Fibroblast of lung (primary cell): ENCODE measurements around the gene CES3. TPM values are rescaled to one million over a fixed set of nuclear protein-coding genes. Genes with fewer than 3 reads are reported as not detected.
"Not testable (repeated sequence)": the region's sequence is repeated elsewhere in the genome, so short reads cannot be mapped to it uniquely, and the experiment has no call there.

Experiments
- DNase-seq, 2 donors: peaks; one replicate each; pipeline versions ENCODE4 v3.0.0 to v3.0.0-alpha.2; 2010; ENCODE audit warnings: low read depth in 2 of 2
- H2AFZ ChIP-seq: 2 replicates; pipeline ENCODE4 v1.5.1; 2012; ENCODE audit warnings: low read length, control low read depth, inconsistent platforms
- H3K27ac ChIP-seq: 2 replicates; pipeline ENCODE4 v1.5.1; 2011; ENCODE audit warnings: low read length, control low read depth; ENCODE audit not compliant: insufficient read depth
- H3K27me3 ChIP-seq: 2 replicates; pipeline ENCODE4 v1.5.1; 2011; ENCODE audit warnings: mild to moderate bottlenecking, low read length; ENCODE audit not compliant: control insufficient read depth, insufficient read depth
- H3K36me3 ChIP-seq: 2 replicates; pipeline ENCODE4 v1.5.1; 2011; ENCODE audit warnings: low read length; ENCODE audit not compliant: control insufficient read depth, insufficient read depth
- H3K4me1 ChIP-seq: 2 replicates; pipeline ENCODE4 v1.5.1; 2011; ENCODE audit warnings: low read length; ENCODE audit not compliant: control insufficient read depth, insufficient read depth; ENCODE audit errors: extremely low read depth
- H3K4me2 ChIP-seq: 2 replicates; pipeline ENCODE4 v1.5.1; 2011; ENCODE audit warnings: low read length, control low read depth; ENCODE audit not compliant: insufficient read depth; ENCODE audit errors: extremely low read depth
- H3K4me3 ChIP-seq, 4 experiments: fragments of 200-600 bp in 1 of 4; sonication (generic) in 1 of 4; replicated peaks in 1 of 4; 2 replicates each; pipeline ENCODE4 v1.5.1; 2011 to 2016; ENCODE audit warnings: low read length in 4 of 4, low read depth in 3 of 4, mild to moderate bottlenecking in 3 of 4, control low read depth in 2 of 4, inconsistent platforms in 1 of 4, mixed read lengths in 1 of 4; ENCODE audit not compliant: insufficient read depth in 1 of 4; ENCODE audit errors: control extremely low read depth in 1 of 4
- H3K79me2 ChIP-seq: 2 replicates; pipeline ENCODE4 v1.5.1; 2012; ENCODE audit warnings: mild to moderate bottlenecking, low read length, inconsistent platforms; ENCODE audit not compliant: control insufficient read depth, insufficient read depth
- H3K9ac ChIP-seq: 2 replicates; pipeline ENCODE4 v1.5.1; 2011; ENCODE audit warnings: mild to moderate bottlenecking, low read length, control low read depth; ENCODE audit not compliant: insufficient read depth
- H3K9me3 ChIP-seq: 2 replicates; pipeline ENCODE4 v1.5.1; 2012; ENCODE audit warnings: low read depth, low read length; ENCODE audit not compliant: control insufficient read depth, insufficient read depth
- H4K20me1 ChIP-seq: 2 replicates; pipeline ENCODE4 v1.5.1; 2011; ENCODE audit warnings: low read length; ENCODE audit not compliant: control insufficient read depth, insufficient read depth; ENCODE audit errors: extremely low read depth
- EZH2 ChIP-seq: IDR thresholded peaks from 2 replicates; pipeline ENCODE4 v1.5.1; 2012; ENCODE audit warnings: low read length, control low read depth, mild to moderate bottlenecking; ENCODE audit errors: missing control alignments
- polyA plus RNA-seq, 2 donors: library from polyadenylated mRNA; depleted of rRNA in 1 of 2; stranded (reverse) in 1 of 2; unstranded in 1 of 2; fragments of >200 nt; gene quantifications; 2 replicates each; pipeline ENCODE4 v1.2.1, GENCODE V29; 2011 to 2012; ENCODE audit warnings: missing spikeins in 1 of 2
- total RNA-seq: library from RNA; depleted of rRNA; stranded (reverse); fragments of >200 nt; gene quantifications from 2 replicates; pipeline ENCODE4 v1.2.1, GENCODE V29; 2014
- TF ChIP-seq, protein P1 (sequence below), 2 donors: IDR thresholded peaks in 1 of 2; conservative IDR thresholded peaks in 1 of 2; 1 replicate in 1 of 2; 2 replicates in 1 of 2; pipeline ENCODE4 v1.5.1; 2011 to 2012; ENCODE audit warnings: low read length in 2 of 2, control low read depth in 1 of 2, inconsistent platforms in 1 of 2, low read depth in 1 of 2, mild to moderate bottlenecking in 1 of 2

The CES3 gene
- total and polyA plus RNA-seq, 2 donors (not counting 1 experiment from before 2014, with no cell fraction given), result 0.01 to 1.3 TPM

DNA sequence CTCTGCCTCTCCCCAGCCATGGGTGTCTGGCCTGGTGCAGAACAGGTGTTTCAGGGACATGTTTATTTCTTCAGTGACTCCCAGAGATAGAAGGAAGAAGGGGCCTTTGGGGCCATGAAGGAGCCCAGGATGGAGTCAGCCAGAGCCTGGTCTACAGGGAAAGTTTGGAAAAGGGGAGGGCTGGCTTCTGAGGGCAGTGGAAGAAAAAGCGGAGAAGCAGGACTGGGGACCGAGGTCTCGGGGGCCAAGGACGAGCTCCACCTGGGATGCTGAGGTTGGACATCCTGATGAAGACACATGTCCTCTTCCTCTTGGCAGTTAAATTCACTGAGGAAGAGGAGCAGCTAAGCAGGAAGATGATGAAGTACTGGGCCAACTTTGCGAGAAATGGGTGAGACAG lies 18.1 kb upstream of the CES3 start:
- Histone ChIP-seq H3K36me3 (peaks cover 21% of the 10 kb centered on the region), H3K9ac (no peak overlapping the region), H4K20me1 (no peaks in the 10 kb centered on the region), H3K4me2 (no peak overlapping the region), H3K27ac (no peak overlapping the region), H3K4me1 (no peaks in the 10 kb centered on the region), H3K4me3 (no peak overlapping the region), H3K9me3 (no peaks in the 10 kb centered on the region), H3K27me3 (no peaks in the 10 kb centered on the region), H2AFZ (no peak overlapping the region), H3K79me2 (no peaks in the 10 kb centered on the region)
- TF ChIP-seq EZH2, result no peak
- TF ChIP-seq, protein P1, sequence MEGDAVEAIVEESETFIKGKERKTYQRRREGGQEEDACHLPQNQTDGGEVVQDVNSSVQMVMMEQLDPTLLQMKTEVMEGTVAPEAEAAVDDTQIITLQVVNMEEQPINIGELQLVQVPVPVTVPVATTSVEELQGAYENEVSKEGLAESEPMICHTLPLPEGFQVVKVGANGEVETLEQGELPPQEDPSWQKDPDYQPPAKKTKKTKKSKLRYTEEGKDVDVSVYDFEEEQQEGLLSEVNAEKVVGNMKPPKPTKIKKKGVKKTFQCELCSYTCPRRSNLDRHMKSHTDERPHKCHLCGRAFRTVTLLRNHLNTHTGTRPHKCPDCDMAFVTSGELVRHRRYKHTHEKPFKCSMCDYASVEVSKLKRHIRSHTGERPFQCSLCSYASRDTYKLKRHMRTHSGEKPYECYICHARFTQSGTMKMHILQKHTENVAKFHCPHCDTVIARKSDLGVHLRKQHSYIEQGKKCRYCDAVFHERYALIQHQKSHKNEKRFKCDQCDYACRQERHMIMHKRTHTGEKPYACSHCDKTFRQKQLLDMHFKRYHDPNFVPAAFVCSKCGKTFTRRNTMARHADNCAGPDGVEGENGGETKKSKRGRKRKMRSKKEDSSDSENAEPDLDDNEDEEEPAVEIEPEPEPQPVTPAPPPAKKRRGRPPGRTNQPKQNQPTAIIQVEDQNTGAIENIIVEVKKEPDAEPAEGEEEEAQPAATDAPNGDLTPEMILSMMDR (conservative IDR thresholded peaks at IDR 0.05 in 1 of 2, IDR thresholded peaks at IDR 0.05 in 1 of 2; ENCODE audit: low read depth in 1 of 2, low read length in 2 of 2), result no peak
- DNase-seq, result no peak

DNA sequence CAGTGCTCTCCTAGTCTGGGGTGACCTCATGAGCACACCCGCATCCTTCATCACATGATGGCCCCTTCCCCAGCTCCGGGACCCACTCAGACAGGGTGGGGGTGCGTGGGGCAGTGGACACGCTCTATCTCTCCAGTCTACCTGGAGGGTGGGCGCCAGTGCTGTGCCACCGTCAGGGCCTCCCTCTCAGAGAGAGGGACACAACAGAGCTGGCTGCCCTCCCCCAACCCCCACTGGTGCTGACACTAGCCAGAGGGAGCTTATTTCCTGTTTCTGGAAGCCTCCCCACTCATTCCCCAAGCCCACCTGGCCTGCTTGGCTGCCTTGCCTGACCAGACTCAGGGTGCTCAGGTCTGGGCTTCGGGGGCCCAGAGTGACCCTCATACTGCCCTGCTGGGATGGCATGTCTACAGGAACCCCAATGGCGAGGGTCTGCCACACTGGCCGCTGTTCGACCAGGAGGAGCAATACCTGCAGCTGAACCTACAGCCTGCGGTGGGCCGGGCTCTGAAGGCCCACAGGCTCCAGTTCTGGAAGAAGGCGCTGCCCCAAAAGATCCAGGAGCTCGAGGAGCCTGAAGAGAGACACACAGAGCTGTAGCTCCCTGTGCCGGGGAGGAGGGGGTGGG lies 17.5 kb upstream of the CES3 start:
- Histone ChIP-seq H3K36me3 (peaks cover 21% of the 10 kb centered on the region), H3K27ac (no peak overlapping the region), H3K4me2 (no peak overlapping the region), H3K9me3 (no peaks in the 10 kb centered on the region), H2AFZ (no peak overlapping the region), H3K4me1 (no peaks in the 10 kb centered on the region), H3K9ac (no peak overlapping the region), H3K79me2 (no peaks in the 10 kb centered on the region), H4K20me1 (no peaks in the 10 kb centered on the region), H3K4me3 (no peak overlapping the region), H3K27me3 (peaks cover under 1% of the 10 kb centered on the region)
- TF ChIP-seq, protein P1 (conservative IDR thresholded peaks at IDR 0.05 in 1 of 2, IDR thresholded peaks at IDR 0.05 in 1 of 2; ENCODE audit: low read depth in 1 of 2, low read length in 2 of 2), result no peak
- TF ChIP-seq EZH2, result no peak
- DNase-seq, result no peak

DNA sequence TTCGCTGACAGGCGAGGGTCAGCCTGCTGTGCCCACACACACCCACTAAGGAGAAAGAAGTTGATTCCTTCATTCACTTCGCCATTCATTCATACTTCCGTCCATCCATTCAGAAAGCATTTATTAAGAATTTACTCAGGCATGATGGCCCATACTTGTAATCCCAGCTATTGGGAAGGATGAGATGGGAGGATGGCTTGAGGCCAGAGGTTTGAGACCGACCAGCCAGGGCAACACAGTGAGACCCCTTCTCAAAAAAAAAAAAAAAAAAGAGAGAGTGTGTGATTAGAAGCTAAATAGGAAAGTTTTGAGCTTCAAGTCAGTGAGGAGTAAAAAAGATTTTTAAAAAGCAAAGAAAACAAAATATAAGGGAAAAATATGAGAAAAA lies 17.0 kb upstream of the CES3 start:
- DNase-seq, result no peak
- no peak overlapping the region for H3K27ac ChIP-seq

DNA sequence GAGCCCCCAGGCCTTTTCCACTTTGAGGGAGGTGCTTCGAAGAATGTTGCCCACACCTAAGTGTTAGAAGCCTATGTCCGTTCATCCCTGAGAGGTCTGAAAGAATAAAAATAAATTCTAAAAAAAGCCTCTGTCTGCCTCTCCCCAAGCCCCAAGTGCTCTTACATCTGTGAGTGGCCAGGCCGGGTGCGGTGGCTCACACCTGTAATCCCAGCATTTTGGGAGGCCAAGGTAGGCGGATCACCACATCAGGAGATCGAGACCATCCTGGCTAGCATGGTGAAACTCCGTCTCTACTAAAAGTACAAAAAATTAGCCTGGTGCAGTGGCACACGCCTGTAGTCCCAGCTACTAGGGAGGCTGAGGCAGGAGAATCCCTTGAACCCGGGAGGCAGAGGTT lies 16.1 kb upstream of the CES3 start:
- not testable (repeated sequence) for H3K4me3 ChIP-seq, H3K4me2 ChIP-seq, H3K27ac ChIP-seq, DNase-seq, H3K4me1 ChIP-seq, H3K79me2 ChIP-seq, H4K20me1 ChIP-seq, H3K9me3 ChIP-seq, H3K27me3 ChIP-seq, H3K9ac ChIP-seq, H2AFZ ChIP-seq
- peaks cover 21% of the 10 kb centered on the region for H3K36me3 ChIP-seq

More for the DNA sequence above, 17.0 kb upstream of the CES3 start:
- no peak overlapping the region for H3K4me2 ChIP-seq
- no peak overlapping the region for H3K4me3 ChIP-seq
- peaks cover 21% of the 10 kb centered on the region for H3K36me3 ChIP-seq
- H3K9me3 ChIP-seq, result no peaks in the 10 kb centered on the region
- no peaks in the 10 kb centered on the region for H3K79me2 ChIP-seq
- H3K4me1 ChIP-seq, result no peaks in the 10 kb centered on the region
- no peak overlapping the region for H2AFZ ChIP-seq
- no peak overlapping the region for H3K9ac ChIP-seq
- no peaks in the 10 kb centered on the region for H4K20me1 ChIP-seq
- no peak for TF ChIP-seq EZH2
- TF ChIP-seq, protein P1 (conservative IDR thresholded peaks at IDR 0.05 in 1 of 2, IDR thresholded peaks at IDR 0.05 in 1 of 2; ENCODE audit: low read depth in 1 of 2, low read length in 2 of 2), result no peak
- peaks cover 6% of the 10 kb centered on the region for H3K27me3 ChIP-seq
